ENCODE measurements around the gene CTNNA1. TPM values are rescaled to one million over a fixed set of nuclear protein-coding genes. Genes with fewer than 3 reads are reported as not detected.

CTNNA1 gene
- total and polyA plus RNA-seq, 2 donors (not counting 3 experiments of a cell fraction or from before 2014, with no cell fraction given) = 156 to 394 TPM

DNA sequence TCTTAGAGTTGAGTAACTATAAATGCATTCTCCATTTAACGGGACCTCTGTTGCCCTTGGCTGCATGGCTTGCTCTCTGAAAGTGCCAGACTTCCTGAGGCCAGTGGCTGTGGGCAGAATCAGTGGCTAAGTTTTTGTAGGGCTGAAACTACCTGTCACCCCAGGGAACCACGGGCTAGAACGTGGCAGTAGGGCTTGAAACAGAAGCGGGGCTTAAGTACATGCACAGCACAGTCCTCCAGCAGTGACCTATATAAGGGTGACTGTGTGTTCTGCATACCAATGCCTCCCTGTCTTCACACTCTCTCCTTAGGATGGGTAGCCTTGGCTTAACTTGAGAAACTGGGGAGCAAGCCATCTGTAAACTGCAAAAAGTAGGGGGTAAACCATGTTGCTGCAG is 165.5 kb downstream of the CTNNA1 start:
- no peaks in the 10 kb centered on the region for H3K9me1 ChIP-seq (replicated peaks; ENCODE audit: control insufficient read depth, extremely low read depth, insufficient read depth, low read length)
- H3K4me2 ChIP-seq (ENCODE audit: insufficient read depth, low read length) = no peak overlapping the region
- CTCF ChIA-PET = no interaction called here
- DNase-seq (ENCODE audit: low read depth, low spot score) (no peak), FAIRE-seq (no peak)
- H2AFZ ChIP-seq (ENCODE audit: low read depth, low read length) = no peak overlapping the region
- H3K9me3 ChIP-seq (replicated peaks; ENCODE audit: control insufficient read depth, insufficient read depth, low read length) = no peaks in the 10 kb centered on the region
- intact Hi-C loops (cut with micrococcal nuclease) = no loop called here
- no peak overlapping the region for H3K9ac ChIP-seq (replicated peaks; ENCODE audit: extremely low read depth, insufficient read depth, low read length)
- TF ChIP-seq POLR2A (IDR thresholded peaks at IDR 0.05; ENCODE audit: low read depth, low read length) (no peak), POLR2AphosphoS5 (IDR thresholded peaks at IDR 0.05; ENCODE audit: insufficient read depth, low read depth, low read length) (no peak), GATA2 (IDR thresholded peaks at IDR 0.05; ENCODE audit: insufficient read depth, insufficient read length, low read depth, low read length) (no peak), JUN (IDR thresholded peaks at IDR 0.05; ENCODE audit: borderline replicate concordance, insufficient read depth, insufficient read length, low read depth) (no peak), MYC (IDR thresholded peaks at IDR 0.05; ENCODE audit: low read depth, low read length) (no peak), EZH2 (IDR thresholded peaks at IDR 0.05; ENCODE audit: borderline replicate concordance, low read depth, low read length, severe bottlenecking) (no peak), FOS (IDR thresholded peaks at IDR 0.05; ENCODE audit: borderline replicate concordance, insufficient read depth, low read length) (no peak)
- TF ChIP-seq, protein P1, sequence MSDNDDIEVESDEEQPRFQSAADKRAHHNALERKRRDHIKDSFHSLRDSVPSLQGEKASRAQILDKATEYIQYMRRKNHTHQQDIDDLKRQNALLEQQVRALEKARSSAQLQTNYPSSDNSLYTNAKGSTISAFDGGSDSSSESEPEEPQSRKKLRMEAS (IDR thresholded peaks at IDR 0.05; ENCODE audit: insufficient read depth, insufficient read length) = no peak
- TF ChIP-seq, protein P2, sequence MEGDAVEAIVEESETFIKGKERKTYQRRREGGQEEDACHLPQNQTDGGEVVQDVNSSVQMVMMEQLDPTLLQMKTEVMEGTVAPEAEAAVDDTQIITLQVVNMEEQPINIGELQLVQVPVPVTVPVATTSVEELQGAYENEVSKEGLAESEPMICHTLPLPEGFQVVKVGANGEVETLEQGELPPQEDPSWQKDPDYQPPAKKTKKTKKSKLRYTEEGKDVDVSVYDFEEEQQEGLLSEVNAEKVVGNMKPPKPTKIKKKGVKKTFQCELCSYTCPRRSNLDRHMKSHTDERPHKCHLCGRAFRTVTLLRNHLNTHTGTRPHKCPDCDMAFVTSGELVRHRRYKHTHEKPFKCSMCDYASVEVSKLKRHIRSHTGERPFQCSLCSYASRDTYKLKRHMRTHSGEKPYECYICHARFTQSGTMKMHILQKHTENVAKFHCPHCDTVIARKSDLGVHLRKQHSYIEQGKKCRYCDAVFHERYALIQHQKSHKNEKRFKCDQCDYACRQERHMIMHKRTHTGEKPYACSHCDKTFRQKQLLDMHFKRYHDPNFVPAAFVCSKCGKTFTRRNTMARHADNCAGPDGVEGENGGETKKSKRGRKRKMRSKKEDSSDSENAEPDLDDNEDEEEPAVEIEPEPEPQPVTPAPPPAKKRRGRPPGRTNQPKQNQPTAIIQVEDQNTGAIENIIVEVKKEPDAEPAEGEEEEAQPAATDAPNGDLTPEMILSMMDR (IDR thresholded peaks at IDR 0.05; ENCODE audit: extremely low read depth in 1 of 2, insufficient read depth in 1 of 2, low read depth in 1 of 2, low read length in 2 of 2) = no peak
- H3K27ac ChIP-seq (ENCODE audit: insufficient read depth, low read depth, low read length) = no peak overlapping the region
- no peaks in the 10 kb centered on the region for H3K27me3 ChIP-seq (ENCODE audit: control insufficient read depth in 2 of 2, insufficient read depth in 2 of 2, low read length in 2 of 2)
- dilution Hi-C loops (cut with MboI; ENCODE audit: extremely low pct_ligation_motif_present, low sequenced_read_pairs) = no loop called here
- H3K79me2 ChIP-seq (ENCODE audit: control insufficient read depth, insufficient read depth, low read length) = peaks cover 13% of the 10 kb centered on the region
- H4K20me1 ChIP-seq (replicated peaks; ENCODE audit: control insufficient read depth, extremely low read depth, insufficient read depth, low read length) = peaks cover 2% of the 10 kb centered on the region
- no peaks in the 10 kb centered on the region for H3K4me1 ChIP-seq (ENCODE audit: control insufficient read depth, extremely low read depth, insufficient read depth, low read length)
- H3K36me3 ChIP-seq (ENCODE audit: control insufficient read depth in 2 of 2, extremely low read depth in 1 of 2, insufficient read depth in 2 of 2, low read length in 2 of 2) = peaks cover 6% of the 10 kb centered on the region in 2 experiments
- POLR2A ChIA-PET = no interaction called here
- no peak overlapping the region for H3K4me3 ChIP-seq (replicated peaks in 1 of 3; ENCODE audit: insufficient read depth in 1 of 3, low read depth in 1 of 3, low read length in 3 of 3)
- no TSS peak for BruUV-seq (replicated peaks)

All from endothelial cell of umbilical vein (primary cell).